Glomerular visceral epithelial cell (primary cell): ENCODE data around the gene ATG14.
"Not testable (repeated sequence)": the region's sequence is repeated elsewhere in the genome, so short reads cannot be mapped to it uniquely, and the experiment has no call there.

Experiments
- DNase-seq: peaks from one replicate; pipeline ENCODE4 v3.0.0-alpha.2; 2016; ENCODE audit errors: extremely low spot score

ATG14 gene

DNA sequence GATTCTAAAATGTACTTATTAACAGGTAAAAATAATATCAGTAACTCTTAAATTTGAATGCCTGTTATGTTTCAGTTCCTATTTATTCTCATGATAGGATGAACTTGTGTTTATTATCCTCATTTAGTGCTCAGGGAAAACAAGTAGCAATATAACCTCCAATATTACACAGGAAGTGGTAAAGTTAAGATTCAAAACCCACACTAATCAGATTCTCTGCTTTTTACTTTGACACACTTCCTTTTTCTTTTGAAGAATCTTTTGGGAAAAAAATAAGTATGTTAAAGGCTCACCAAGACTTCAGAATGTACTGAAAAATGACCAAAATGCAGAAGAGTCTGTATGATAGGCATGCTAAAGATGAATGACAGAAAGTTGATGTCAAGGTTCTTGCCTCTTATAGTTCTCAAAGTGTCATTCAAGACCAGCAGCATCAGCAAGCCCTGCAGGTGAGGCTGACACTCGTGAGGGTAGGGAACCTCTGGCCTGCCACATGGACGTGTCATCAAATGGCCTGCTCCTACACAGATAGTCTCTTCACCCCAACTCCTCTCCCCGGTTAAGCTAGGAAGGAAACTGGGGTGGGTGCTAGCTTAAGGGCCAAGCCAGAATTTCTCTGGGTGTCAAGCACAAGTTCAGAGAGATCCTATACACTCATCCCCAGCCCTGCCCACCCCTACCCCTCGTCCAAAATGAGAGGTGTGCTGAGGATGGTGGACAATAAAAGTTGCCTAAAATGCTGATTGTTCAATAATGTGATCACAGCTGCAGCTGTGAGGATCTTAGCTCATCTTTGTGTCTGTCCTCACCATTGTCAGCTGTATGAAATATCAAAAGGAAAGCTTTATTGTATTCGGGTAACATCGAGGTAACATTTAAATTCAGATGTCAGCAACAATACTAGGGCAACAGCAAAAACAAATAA, 22.5 kb upstream of the ATG14 start:
- DNase-seq: no peak

DNA sequence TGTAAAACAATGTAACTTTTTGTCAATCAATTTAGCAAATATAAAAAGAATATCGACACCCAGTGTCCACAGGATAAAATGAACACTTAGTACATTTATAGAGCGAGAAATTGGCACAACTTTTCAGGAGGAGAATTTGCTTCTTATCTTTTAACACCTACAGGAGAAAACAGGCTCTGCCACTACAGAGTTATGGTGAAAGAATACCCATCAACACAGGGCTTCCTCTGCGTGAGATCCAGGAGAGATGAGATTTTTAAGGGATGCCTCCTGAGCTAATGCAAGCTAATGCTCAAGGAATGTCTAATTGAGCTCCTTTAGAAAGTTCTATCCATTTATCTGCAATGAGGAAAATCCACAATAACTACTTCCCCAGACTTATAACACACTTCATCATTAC, 21.0 kb upstream of the ATG14 start:
- no peak for DNase-seq

DNA sequence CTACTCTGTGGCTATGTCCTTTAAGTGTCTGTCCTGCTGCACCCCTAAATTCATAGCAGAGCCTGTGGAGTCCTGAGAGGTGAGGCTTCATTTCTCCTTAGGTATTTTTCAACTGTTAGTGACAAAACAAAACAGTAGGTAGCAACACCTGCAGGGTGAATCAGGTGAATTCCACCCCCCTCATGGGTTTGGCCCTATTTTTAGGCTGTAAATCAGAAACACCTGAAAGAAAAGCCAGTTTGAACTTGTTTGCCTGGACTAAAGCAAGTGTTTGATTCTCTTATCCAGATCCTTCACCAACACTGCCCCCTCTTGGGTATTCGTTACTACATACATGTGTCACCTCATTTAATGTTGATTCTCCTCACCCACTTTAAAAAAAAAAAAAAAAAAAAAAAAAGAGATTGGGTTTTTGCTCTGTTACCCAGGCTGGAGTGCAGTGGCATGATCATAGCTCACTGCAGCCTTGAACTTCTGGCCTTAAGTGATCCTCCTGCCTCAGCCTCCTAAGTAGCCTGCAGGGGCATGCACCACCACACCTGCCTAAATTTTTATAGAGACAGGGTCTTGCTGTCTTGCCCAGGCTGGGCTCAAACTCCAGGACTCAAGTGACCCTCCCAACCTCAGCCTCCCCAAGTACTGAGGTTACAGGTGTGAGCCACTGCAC, 18.5 kb upstream of the ATG14 start:
- DNase-seq: peak; percentile 65

- DNase-seq: no peak
Observed at GRCh38 chr14:55427439-55427838, 15.8 kb upstream of the ATG14 start.

DNA sequence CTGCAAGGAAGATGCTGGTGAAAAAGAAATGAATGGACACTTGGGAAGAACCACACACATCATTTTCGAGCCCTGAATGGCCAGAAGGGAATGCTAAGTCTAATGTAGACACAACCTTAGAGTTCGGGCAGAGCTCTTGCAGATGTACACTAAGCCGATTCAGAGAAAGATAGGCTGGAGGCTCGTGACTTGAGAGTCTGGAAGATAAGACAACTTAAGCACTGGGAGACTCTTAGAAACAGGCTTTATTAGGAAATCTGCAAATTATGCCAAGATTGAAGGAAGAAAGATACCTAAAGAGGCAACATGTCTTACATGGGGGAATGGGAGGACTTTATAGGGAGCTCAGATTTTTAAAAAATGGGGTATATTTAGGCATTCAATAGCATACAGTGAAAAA, 15.3 kb upstream of the ATG14 start:
- no peak for DNase-seq

DNA sequence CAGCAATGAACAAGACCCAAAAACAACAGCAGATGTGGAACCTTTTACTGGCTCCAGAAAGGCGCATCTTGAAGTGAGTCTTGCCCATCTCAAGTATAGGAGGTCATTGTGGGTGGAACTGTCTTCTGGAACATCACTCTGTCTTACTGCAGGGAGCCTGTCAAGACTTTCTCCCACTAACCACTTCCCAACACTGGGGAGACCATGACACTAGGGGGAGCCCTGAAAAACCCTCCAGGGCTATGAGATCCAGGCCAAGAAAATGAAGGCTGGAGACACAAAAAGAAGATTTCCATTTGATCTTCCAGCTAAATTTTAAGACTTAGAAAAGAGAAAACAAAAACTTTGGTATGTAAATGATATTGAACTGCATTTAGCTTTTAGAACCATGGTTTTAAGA, 13.5 kb upstream of the ATG14 start:
- no peak for DNase-seq

DNA sequence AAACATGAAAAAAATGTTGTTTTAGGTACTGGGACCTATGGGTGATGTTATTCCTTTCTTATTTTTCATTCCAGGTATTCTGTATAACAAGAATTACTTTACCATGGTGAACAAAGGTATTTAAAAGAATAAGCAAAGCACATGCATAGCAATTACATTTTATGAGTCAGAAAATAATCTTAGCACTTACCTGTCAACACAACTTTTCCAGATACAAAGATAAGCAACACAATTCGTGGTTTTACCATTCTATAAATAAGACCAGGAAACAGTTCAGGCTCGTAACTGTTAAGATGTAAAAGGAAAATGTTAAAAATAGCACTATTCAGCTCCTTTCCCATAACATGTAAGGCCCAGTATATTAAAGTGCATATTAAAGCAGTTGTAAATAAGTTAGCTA, 12.3 kb upstream of the ATG14 start:
- DNase-seq: no peak

DNA sequence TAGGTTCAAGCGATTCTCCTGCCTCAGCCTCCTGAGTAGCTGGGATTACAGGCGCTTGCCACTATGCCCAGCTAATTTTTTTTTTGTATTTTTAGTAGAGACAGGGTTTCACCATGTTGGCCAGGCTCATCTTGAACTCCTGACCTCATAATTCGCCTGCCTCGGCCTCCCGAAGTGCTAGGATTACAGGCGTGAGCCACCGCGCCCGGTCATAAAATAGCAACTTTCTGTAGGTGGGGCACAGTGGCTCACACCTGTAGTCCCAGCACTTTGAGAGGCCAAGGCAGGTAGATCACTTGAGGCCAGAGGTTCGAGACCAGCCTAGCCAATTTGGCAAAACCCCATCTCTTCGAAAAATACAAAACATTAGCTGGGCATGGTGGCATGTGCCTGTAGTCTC, 10.7 kb upstream of the ATG14 start:
- DNase-seq: not testable (repeated sequence)

DNA sequence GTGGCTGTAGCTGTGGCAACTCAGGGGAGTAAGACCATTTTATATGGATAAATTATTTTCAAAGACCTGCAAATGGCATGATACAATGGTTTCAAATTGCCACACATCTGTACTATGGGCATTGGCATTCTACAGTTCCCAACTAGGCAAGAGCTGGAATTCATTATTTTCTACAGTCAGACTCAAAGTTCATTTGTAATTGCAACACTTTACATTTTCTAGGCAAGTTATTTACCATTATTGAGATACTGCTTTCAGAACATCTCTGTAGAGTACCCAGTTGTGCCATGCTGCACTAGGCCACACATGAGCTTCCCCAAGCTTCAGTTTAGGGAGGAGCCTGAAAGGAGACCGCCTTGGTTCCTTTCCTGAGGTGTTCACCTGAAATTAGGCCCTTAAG, 8.0 kb upstream of the ATG14 start:
- no peak for DNase-seq

DNA sequence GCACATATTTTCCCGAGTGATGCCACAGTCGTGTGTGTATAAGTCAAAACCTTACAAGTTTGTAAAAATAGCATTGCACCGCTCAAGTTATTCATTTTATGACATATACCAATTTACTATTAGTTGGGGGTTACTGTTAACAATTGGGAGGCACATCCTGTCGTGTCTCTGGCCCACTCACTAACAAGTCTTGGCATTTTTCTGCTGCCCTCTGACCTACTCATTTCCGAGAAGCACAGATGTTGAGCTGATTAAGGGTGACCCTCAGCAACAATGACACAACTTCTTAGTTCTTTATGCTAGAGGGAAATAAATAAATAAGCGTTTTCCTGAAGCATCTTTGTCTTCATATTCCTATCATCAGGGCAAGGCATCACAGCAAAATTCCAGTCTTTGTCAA, 6.8 kb upstream of the ATG14 start:
- no peak for DNase-seq

- no peak for DNase-seq
Observed at GRCh38 chr14:55417955-55418354, 6.3 kb upstream of the ATG14 start.

- DNase-seq: no peak
Observed at GRCh38 chr14:55416866-55417265, 5.2 kb upstream of the ATG14 start.

DNA sequence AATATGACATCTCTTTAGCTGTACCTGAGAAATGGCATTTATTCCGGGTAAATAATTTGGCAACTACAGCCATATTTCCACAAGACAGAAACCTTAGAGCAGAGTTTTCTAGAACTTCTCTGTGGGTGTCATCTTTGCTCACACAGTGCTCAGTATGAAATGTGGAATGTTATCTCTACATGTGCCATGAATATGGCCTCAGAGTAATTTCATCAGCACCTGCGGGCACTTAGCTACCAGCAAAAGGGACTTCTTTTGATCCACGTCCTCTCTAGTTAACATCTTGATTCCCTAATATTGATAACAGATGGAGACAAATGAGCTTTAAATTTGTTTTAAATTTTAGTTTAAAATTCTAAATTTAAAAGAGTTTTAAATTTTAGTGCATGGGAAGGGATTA, 2.9 kb upstream of the ATG14 start:
- no peak for DNase-seq

GRCh38 chr14:55412676-55413075, 1.0 kb upstream of the ATG14 start:
- DNase-seq: no peak

- no peak for DNase-seq
Observed at GRCh38 chr14:55410876-55411275, 754 bp downstream of the ATG14 start.

- no peak for DNase-seq
Observed at GRCh38 chr14:55404173-55404854, 7.3 kb downstream of the ATG14 start.

DNA sequence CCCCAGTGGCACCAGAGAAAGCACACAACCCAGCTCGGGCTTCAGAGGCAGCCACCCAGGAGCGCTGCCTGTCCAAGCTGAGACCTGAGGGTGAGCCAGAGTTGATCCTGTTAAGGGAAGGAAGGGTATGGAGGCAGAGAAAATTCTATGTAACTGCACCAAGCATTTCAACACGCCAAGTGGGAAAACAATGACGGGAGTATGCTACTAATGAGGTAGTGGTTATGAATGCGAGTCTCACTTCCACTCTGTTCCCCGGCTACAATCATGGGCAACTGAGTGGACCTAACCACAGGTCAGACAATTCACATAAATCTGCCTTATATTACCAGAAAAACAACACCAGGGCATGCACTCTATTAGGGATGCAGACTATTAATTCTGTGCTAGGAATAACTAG, 9.9 kb downstream of the ATG14 start:
- DNase-seq: no peak

DNA sequence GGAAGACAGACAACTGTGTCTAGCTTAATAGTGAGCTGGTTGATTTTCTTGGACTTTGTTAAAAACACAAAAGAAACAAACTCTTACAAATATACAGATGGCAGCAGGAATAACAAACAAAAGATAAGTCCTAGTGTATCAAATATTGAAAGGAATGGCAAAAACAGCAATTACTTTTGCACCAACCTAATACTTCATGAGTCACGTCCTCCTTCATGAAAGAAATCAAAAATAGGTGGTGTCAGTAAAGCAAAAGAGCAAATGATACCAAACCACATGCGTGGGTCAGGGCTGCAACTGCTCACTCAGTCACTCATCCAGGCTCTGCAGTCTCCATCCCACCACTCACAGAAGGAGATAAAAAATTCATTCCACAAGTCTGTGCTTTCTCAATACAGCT, 11.8 kb downstream of the ATG14 start:
- DNase-seq: peak; percentile 7

DNA sequence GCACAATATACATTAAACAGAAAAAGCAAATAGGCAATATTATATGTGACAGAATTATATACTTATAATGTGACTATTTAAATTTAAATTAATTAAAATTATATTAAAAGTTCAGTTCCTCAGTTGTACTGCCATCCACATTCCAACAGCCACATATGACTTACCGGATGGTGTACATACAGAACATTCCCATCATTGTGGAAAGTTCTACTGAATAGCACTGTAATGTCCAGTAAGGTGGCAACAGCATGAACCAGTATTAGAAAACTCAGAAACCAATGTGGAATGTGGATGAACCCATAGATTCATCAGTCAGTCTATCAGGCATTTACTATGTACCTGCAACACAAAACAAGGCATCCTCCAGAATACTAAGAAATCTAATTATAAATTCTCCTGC, 12.4 kb downstream of the ATG14 start:
- DNase-seq: no peak

- DNase-seq: peak; percentile 89
Observed at GRCh38 chr14:55398679-55399078, 13.0 kb downstream of the ATG14 start.

DNA sequence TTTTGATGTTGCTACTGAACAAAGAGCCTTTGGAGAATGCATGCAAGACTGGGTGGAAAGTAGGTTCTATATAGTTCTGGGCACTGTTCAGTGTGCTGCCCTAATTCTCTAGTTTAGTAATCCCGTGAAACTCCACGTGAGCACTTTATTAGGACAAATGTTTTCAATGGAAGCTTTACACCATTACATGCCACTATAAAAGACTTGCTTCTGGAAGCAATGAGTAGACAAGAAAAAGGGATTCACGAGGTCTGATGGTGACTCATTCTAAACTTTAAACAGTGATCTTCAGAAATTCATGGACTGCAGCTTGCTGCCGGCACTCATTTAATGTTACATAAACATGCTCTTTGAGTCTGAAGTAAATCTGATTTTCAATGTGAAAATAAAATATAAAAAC, 22.3 kb downstream of the ATG14 start:
- peak; percentile 27 for DNase-seq

DNA sequence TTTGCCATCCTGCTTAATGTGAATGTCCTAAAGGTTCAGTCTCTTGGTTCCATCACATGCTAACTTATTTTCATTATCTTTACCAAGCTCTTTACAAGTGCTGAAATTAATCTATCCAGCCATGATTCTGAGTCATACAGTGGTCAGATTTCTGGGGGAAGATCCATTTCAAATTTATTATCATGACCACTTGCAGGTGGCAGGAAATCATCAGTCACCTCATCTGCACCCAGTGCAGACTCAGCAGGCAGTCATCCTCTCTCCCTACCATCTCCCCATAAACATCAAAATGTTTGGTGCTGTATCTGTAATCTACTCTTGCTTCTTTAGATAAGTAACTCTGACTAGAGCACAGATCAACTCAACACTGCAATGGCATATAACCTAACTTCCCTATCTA, 23.5 kb downstream of the ATG14 start:
- peak; percentile 62 for DNase-seq

GRCh38 chr14:55387121-55387520, 24.5 kb downstream of the ATG14 start:
- no peak for DNase-seq
